B cell (primary cell): ENCODE measurements around the gene ITPKC. TPM values are rescaled to one million over a fixed set of nuclear protein-coding genes. Genes with fewer than 3 reads are reported as not detected.
A peak's percentile ranks its signal among the peaks of the same experiment; 100 is the strongest.

Source experiments
- ATAC-seq: fragments of 200-7000 bp; cut with Tn5 transposase; one replicate; pipeline ENCODE4 v1.10.0; 2021; ENCODE audit warnings: low read depth, mild to moderate bottlenecking, moderate number of reproducible peaks, moderate library complexity
- CTCF ChIA-PET: fragments of 350-600 bp; sonication (Branson Sonifier 250); formaldehyde crosslinking; loops from one replicate; lab custom pipeline; 2021; ENCODE audit warnings: antibody characterized with exemption, inconsistent platforms; lab: Charles Lee
- POLR2A ChIA-PET: fragments of 350-600 bp; sonication (Branson Sonifier 250); formaldehyde crosslinking; loops from one replicate; lab custom pipeline; 2021; ENCODE audit warnings: antibody characterized with exemption; lab: Charles Lee
- DNase-seq: peaks from one replicate; pipeline ENCODE4 v3.0.0; 2013
- H2AFZ ChIP-seq: 2 replicates; pipeline ENCODE4 v1.6.1; 2012; ENCODE audit warnings: mild to moderate bottlenecking, low read depth, low read length; ENCODE audit not compliant: insufficient read depth, poor library complexity, severe bottlenecking
- H3K27ac ChIP-seq, 2 donors: 1 replicate in 1 of 2; 2 replicates in 1 of 2; pipeline ENCODE4 v1.5.1; 2012 to 2013; ENCODE audit warnings: low read length in 2 of 2, mild to moderate bottlenecking in 2 of 2, moderate library complexity in 1 of 2
- H3K27me3 ChIP-seq, 4 experiments: fragments of 200-600 bp in 1 of 4; sonication (generic) in 1 of 4; replicated peaks in 1 of 4; 1 replicate in 2 of 4; 2 replicates in 2 of 4; pipeline versions ENCODE4 v1.6.1 to v1.7.0; 2013 to 2016; ENCODE audit warnings: low read length in 3 of 4, mild to moderate bottlenecking in 2 of 4, mixed read lengths in 1 of 4, moderate library complexity in 1 of 4; ENCODE audit not compliant: insufficient read depth in 4 of 4, control insufficient read depth in 3 of 4; ENCODE audit errors: control extremely low read depth in 1 of 4
- H3K36me3 ChIP-seq, 2 experiments: replicated peaks in 1 of 2; 1 replicate in 1 of 2; 2 replicates in 1 of 2; pipeline versions ENCODE4 v1.6.1 to v1.7.1; 2013; ENCODE audit warnings: low read length in 1 of 2; ENCODE audit not compliant: insufficient read depth in 2 of 2, control insufficient read depth in 1 of 2; ENCODE audit errors: control extremely low read depth in 1 of 2, extremely low read depth in 1 of 2
- H3K4me1 ChIP-seq, 2 donors: fragments of 200-600 bp in 1 of 2; sonication (generic) in 1 of 2; 1 replicate in 1 of 2; 2 replicates in 1 of 2; pipeline versions ENCODE4 v1.5.1 to v1.6.1; 2013 to 2017; ENCODE audit warnings: low read length in 2 of 2; ENCODE audit not compliant: control insufficient read depth in 2 of 2, insufficient read depth in 2 of 2
- H3K4me2 ChIP-seq: replicated peaks from 2 replicates; pipeline ENCODE3; 2012; ENCODE audit warnings: mild to moderate bottlenecking, low read depth, low read length; ENCODE audit not compliant: poor library complexity, severe bottlenecking
- H3K4me3 ChIP-seq, 5 experiments: fragments of 200-600 bp in 1 of 5; sonication (generic) in 1 of 5; 1 replicate in 3 of 5; 2 replicates in 2 of 5; pipeline versions ENCODE4 v1.5.1 to v1.7.0; 2011 to 2016; ENCODE audit warnings: low read length in 4 of 5, mild to moderate bottlenecking in 4 of 5, low read depth in 2 of 5, control low read depth in 1 of 5, moderate library complexity in 1 of 5; ENCODE audit not compliant: insufficient read depth in 1 of 5; ENCODE audit errors: control extremely low read depth in 1 of 5, extremely low read depth in 1 of 5
- H3K79me2 ChIP-seq: fragments of 200-600 bp; sonication (generic); one replicate; pipeline ENCODE4 v1.6.0; 2016; ENCODE audit warnings: low read length; ENCODE audit not compliant: control insufficient read depth, insufficient read depth
- H3K9ac ChIP-seq: fragments of 200-600 bp; sonication (generic); 2 replicates; pipeline ENCODE4 v1.6.1; 2017; ENCODE audit warnings: mild to moderate bottlenecking, low read length, moderate library complexity
- H3K9me3 ChIP-seq, 3 donors: one replicate each; pipeline versions ENCODE4 v1.6.1 to v1.7.1; 2013; ENCODE audit warnings: low read length in 2 of 3; ENCODE audit not compliant: control insufficient read depth in 2 of 3, insufficient read depth in 1 of 3; ENCODE audit errors: control extremely low read depth in 1 of 3
- H4K20me1 ChIP-seq: 2 replicates; pipeline ENCODE4 v1.6.0; 2012; ENCODE audit warnings: mild to moderate bottlenecking, low read length; ENCODE audit not compliant: insufficient read depth, control insufficient read depth, poor library complexity, severe bottlenecking
- H3K27ac Mint-ChIP-seq: one replicate; pipeline ENCODE4 v1.8.0; 2021; ENCODE audit warnings: mixed read lengths
- H3K27me3 Mint-ChIP-seq: one replicate; pipeline ENCODE4 v1.8.0; 2021; ENCODE audit warnings: mixed read lengths
- H3K4me1 Mint-ChIP-seq: one replicate; pipeline ENCODE4 v1.8.0; 2021; ENCODE audit warnings: mixed read lengths
- H3K4me3 Mint-ChIP-seq: one replicate; pipeline ENCODE4 v1.8.0; 2021; ENCODE audit warnings: mixed read lengths
- H3K9me3 Mint-ChIP-seq: one replicate; pipeline ENCODE4 v1.8.0; 2022; ENCODE audit warnings: mixed read lengths; ENCODE audit not compliant: insufficient read depth
- EZH2 ChIP-seq: IDR thresholded peaks from 2 replicates; pipeline ENCODE4 v1.6.1; 2012; ENCODE audit warnings: borderline replicate concordance, low read depth, mild to moderate bottlenecking, moderate library complexity, low read length; ENCODE audit not compliant: insufficient read depth, poor library complexity, severe bottlenecking
- WGBS: methylation state at CpG from one replicate; pipeline ENCODE4 v1.1.5; 2013; ENCODE audit warnings: missing lambda C conversion rate; ENCODE audit not compliant: insufficient coverage; 5-methylcytosine and 5-hydroxymethylcytosine counted together
- intact Hi-C: fragments of 100-400 bp; cut with micrococcal nuclease; formaldehyde crosslinking; loops from one replicate; pipeline ENCODE4 v1.10.0; 2022
- polyA plus RNA-seq: library from polyadenylated mRNA; depleted of rRNA; stranded (reverse); fragments of >200 nt; gene quantifications from 2 replicates; pipeline ENCODE4 v1.2.3, GENCODE V29; 2012
- small RNA-seq: library from RNA; depleted of rRNA; stranded (forward); fragments of <200 nt; gene quantifications from one replicate; pipeline ENCODE3, GENCODE V24; 2012; ENCODE audit warnings: low replicate concordance, low read depth; ENCODE audit not compliant: insufficient read length
- total RNA-seq, 2 donors: library from RNA; stranded (reverse); fragments of 120-200 nt in 1 of 2; gene quantifications; 1 replicate in 1 of 2; 2 replicates in 1 of 2; pipeline versions ENCODE4 v1.2.3 to v1.2.4, GENCODE V29; 2013 to 2022
- TF ChIP-seq, protein P1 (sequence below): fragments of 200-600 bp; IDR thresholded peaks from one replicate; pipeline ENCODE4 v1.8.0; 2022; ENCODE audit warnings: antibody characterized with exemption, mild to moderate bottlenecking

The ITPKC gene
- total and polyA plus RNA-seq, 2 donors (not counting 1 experiment from before 2014, with no cell fraction given) = 8.7 to 16.0 TPM

DNA sequence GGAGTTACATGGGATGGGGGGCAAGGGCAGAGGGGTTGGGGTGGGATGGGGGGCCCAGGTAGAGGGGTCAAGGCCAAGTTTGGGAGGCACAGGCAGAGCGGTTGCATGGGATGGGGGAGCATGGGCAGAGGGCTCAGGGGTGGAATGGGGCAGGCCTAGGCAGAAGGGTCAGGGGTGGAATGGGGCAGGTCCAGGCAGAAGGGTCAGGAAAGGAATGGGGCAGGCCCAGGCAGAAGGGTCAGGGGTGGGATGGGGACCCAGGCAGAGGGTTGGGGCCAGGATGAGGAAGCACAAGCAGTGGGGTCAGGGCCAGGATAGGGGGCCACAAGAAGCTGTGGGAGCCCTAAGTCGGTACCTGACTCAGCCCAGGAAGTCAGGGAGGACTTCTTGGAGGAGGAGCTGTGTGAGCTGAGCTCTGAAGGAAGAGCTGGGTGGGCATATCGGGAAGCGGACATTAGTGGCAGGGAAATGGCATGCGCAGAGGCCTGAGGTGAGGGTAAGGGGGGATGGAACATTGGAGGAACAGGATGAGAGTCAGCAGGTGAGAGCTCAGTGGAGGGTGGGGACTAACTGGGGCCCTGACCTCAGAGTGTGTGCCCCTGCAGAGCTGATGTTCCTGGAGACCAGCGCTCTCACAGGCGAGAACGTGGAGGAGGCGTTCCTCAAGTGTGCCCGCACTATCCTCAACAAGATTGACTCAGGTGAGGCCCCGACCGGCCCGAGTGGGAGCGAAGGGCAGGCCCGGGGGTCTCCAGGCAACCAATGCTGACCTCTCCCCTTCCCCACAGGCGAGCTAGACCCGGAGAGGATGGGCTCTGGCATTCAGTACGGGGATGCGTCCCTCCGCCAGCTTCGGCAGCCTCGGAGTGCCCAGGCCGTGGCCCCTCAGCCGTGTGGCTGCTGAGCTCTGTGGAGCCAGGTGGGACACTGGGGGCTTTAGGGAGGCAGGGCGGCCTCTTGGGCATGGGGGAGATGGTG is 69.4 kb downstream of the ITPKC start:
- Mint-ChIP-seq H3K9me3 (no peaks in the 10 kb centered on the region), H3K4me3 (no peak overlapping the region), H3K27me3 (no peaks in the 10 kb centered on the region), H3K27ac (peak overlapping the region; percentile 41), H3K4me1 (peaks cover 26% of the 10 kb centered on the region)
- CTCF ChIA-PET = interaction anchor here (0.8 to 1.6 kb wide), 5 partner anchors 9 to 36 kb away, joined by 3 read pairs; partner anchors contain the start of genes ACTMAP and SNRPA
- intact Hi-C loops = no loop called here
- ATAC-seq = no peak
- no peaks in the 10 kb centered on the region for H3K27me3 ChIP-seq
- H3K4me3 ChIP-seq = no peak overlapping the region
- no peak overlapping the region for H3K27ac ChIP-seq
- peaks cover 11% of the 10 kb centered on the region for H4K20me1 ChIP-seq
- H3K9me3 ChIP-seq = no peaks in the 10 kb centered on the region
- H3K79me2 ChIP-seq = peaks cover 27% of the 10 kb centered on the region
- H3K9ac ChIP-seq = no peak overlapping the region
- no peak overlapping the region for H2AFZ ChIP-seq
- no peak overlapping the region for H3K4me2 ChIP-seq
- H3K36me3 ChIP-seq = peaks cover under 1 to 45% of the 10 kb centered on the region in 2 experiments
- no peak for DNase-seq
- WGBS = 97% methylated on average over 18 of the region's 25 CpGs
- TF ChIP-seq, protein P1, sequence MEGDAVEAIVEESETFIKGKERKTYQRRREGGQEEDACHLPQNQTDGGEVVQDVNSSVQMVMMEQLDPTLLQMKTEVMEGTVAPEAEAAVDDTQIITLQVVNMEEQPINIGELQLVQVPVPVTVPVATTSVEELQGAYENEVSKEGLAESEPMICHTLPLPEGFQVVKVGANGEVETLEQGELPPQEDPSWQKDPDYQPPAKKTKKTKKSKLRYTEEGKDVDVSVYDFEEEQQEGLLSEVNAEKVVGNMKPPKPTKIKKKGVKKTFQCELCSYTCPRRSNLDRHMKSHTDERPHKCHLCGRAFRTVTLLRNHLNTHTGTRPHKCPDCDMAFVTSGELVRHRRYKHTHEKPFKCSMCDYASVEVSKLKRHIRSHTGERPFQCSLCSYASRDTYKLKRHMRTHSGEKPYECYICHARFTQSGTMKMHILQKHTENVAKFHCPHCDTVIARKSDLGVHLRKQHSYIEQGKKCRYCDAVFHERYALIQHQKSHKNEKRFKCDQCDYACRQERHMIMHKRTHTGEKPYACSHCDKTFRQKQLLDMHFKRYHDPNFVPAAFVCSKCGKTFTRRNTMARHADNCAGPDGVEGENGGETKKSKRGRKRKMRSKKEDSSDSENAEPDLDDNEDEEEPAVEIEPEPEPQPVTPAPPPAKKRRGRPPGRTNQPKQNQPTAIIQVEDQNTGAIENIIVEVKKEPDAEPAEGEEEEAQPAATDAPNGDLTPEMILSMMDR = no peak
- no peak for TF ChIP-seq EZH2
- POLR2A ChIA-PET = interaction anchor here (1.1 to 2.1 kb wide), 2 partner anchors 8 to 12 kb away, joined by 4 to 10 read pairs; partner anchors contain the start of gene RAB4B
- no peaks in the 10 kb centered on the region for H3K4me1 ChIP-seq

Small RNA genes within 50 kb of the gene (small RNA-seq; reads per million reads assigned to genes)
- gene RNU6-195P = not detected

Other genes with a start within 250 kb of the ITPKC start
- 179 and 192 TPM in 2 replicates for gene SHKBP1, start 140.2 kb upstream of the ITPKC start, total RNA-seq
- 219 and 227 TPM in 2 replicates for gene SHKBP1, start 140.2 kb upstream of the ITPKC start, polyA plus RNA-seq
- 81.2 and 83.3 TPM in 2 replicates for gene LTBP4, start 115.7 kb upstream of the ITPKC start, total RNA-seq
- gene LTBP4, start 115.7 kb upstream of the ITPKC start, polyA plus RNA-seq = 105 and 127 TPM in 2 replicates
- gene NUMBL, start 26.5 kb upstream of the ITPKC start, total RNA-seq = 21.8 and 27.7 TPM in 2 replicates
- 7.8 and 14.2 TPM in 2 replicates for gene NUMBL, start 26.5 kb upstream of the ITPKC start, polyA plus RNA-seq
- gene COQ8B, start 226 bp upstream of the ITPKC start, total RNA-seq = 55.4 and 58.9 TPM in 2 replicates
- gene COQ8B, start 226 bp upstream of the ITPKC start, polyA plus RNA-seq = 60.6 and 62.6 TPM in 2 replicates
- 9.8 and 10.2 TPM in 2 replicates for gene ACTMAP, start 33.4 kb downstream of the ITPKC start, total RNA-seq
- 7.7 and 11.4 TPM in 2 replicates for gene ACTMAP, start 33.4 kb downstream of the ITPKC start, polyA plus RNA-seq
- 90.7 and 92.0 TPM in 2 replicates for gene SNRPA, start 34.1 kb downstream of the ITPKC start, total RNA-seq
- 104 and 147 TPM in 2 replicates for gene SNRPA, start 34.1 kb downstream of the ITPKC start, polyA plus RNA-seq
- 2.3 and 5.7 TPM in 2 replicates for gene MIA, start 58.4 kb downstream of the ITPKC start, total RNA-seq
- gene MIA, start 58.4 kb downstream of the ITPKC start, polyA plus RNA-seq = 0.37 and 0.75 TPM in 2 replicates
- gene RAB4B, start 61.1 kb downstream of the ITPKC start, total RNA-seq = 104 and 108 TPM in 2 replicates
- 141 and 196 TPM in 2 replicates for gene RAB4B, start 61.1 kb downstream of the ITPKC start, polyA plus RNA-seq
- 178 and 182 TPM in 2 replicates for gene EGLN2, start 82.1 kb downstream of the ITPKC start, total RNA-seq
- 111 and 130 TPM in 2 replicates for gene EGLN2, start 82.1 kb downstream of the ITPKC start, polyA plus RNA-seq
- not detected in 2 replicates for gene CYP2A6, start 133.3 kb downstream of the ITPKC start, total RNA-seq
- not detected in 2 replicates for gene CYP2A6, start 133.3 kb downstream of the ITPKC start, polyA plus RNA-seq
- not detected in 2 replicates for gene CYP2A7, start 165.1 kb downstream of the ITPKC start, total RNA-seq
- not detected in 2 replicates for gene CYP2A7, start 165.1 kb downstream of the ITPKC start, polyA plus RNA-seq